GM12864 (cell line): ENCODE results near the gene CHN2.
"Not testable (repeated sequence)": the region's sequence is repeated elsewhere in the genome, so short reads cannot be mapped to it uniquely, and the experiment has no call there.

Source experiments
- DNase-seq: peaks from one replicate; pipeline ENCODE4 v3.0.0-alpha.2; 2011; ENCODE audit warnings: low read depth
- H3K4me3 ChIP-seq: 2 replicates; pipeline ENCODE4 v1.5.1; 2011; ENCODE audit warnings: mild to moderate bottlenecking, low read depth, low read length, control low read depth
- TF ChIP-seq, protein P1 (sequence below): IDR thresholded peaks from 2 replicates; pipeline ENCODE4 v1.5.1; 2011; ENCODE audit warnings: low read depth, mild to moderate bottlenecking, moderate library complexity, low read length, control low read depth, inconsistent platforms; ENCODE audit errors: missing control alignments

The CHN2 gene

DNA sequence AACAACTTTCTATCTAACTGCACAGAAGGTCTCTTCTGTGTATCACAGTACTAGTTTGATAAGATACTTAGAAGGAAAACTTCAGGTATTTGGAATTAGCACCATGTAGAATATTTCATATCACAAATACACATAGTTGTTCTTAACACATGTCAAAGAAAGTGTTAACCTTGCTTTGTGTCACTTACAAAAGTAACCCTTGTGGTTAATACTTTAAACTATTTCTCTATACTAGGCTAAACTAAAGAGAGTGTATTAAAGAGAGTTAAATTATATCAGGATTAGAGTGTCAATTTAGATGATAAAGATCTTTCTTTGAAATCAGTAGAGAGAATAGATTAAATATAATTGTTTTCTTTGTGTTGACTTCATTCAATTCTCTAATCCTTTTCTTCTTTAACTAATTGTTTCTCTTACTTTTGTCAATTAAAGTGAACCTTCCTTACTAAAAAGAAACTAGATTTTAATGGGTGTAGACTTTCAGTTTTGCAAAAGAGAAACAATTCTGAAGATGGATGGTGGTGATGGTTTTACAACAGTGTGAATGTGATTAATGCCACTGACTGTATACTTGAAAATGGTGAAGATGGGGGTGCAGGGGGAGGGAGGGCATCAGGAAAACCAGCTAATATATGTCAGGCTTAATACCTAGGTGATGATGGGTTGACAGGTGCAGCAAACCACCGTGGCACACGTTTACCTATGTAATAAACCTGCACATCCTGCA lies 67.8 kb downstream of the CHN2 start:
- DNase-seq: no peak
- no peak overlapping the region for H3K4me3 ChIP-seq
- TF ChIP-seq, protein P1, sequence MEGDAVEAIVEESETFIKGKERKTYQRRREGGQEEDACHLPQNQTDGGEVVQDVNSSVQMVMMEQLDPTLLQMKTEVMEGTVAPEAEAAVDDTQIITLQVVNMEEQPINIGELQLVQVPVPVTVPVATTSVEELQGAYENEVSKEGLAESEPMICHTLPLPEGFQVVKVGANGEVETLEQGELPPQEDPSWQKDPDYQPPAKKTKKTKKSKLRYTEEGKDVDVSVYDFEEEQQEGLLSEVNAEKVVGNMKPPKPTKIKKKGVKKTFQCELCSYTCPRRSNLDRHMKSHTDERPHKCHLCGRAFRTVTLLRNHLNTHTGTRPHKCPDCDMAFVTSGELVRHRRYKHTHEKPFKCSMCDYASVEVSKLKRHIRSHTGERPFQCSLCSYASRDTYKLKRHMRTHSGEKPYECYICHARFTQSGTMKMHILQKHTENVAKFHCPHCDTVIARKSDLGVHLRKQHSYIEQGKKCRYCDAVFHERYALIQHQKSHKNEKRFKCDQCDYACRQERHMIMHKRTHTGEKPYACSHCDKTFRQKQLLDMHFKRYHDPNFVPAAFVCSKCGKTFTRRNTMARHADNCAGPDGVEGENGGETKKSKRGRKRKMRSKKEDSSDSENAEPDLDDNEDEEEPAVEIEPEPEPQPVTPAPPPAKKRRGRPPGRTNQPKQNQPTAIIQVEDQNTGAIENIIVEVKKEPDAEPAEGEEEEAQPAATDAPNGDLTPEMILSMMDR: no peak

DNA sequence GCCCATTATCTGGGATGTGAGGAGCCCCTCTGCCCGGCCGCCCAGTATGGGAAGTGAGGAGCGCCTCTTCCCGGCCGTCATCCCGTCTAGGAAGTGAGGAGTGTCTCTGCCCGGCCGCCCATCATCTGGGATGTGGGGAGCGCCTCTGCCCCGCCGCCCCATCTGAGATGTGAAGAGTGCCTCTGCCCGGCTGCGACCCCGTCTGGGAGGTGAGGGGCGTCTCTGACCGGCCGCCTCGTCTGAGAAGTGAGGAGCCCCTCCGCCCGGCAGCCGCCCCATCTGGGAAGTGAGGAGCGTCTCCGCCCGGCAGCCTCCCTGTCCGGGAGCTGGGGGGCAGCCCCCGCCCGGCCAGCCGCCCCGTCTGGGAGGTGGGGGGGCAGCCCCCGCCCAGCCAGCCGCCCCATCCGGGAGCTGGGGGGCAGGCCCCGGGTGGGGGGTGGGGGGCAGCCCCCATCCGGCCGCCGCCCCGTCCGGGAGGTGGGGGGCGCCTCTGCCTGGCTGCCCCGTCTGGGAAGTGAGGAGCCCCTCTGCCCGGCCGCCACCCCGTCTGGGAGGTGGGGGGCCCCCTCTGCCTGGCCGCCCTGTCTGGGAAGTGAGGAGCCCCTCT lies 69.1 kb downstream of the CHN2 start:
- DNase-seq, H3K4me3 ChIP-seq: not testable (repeated sequence)

DNA sequence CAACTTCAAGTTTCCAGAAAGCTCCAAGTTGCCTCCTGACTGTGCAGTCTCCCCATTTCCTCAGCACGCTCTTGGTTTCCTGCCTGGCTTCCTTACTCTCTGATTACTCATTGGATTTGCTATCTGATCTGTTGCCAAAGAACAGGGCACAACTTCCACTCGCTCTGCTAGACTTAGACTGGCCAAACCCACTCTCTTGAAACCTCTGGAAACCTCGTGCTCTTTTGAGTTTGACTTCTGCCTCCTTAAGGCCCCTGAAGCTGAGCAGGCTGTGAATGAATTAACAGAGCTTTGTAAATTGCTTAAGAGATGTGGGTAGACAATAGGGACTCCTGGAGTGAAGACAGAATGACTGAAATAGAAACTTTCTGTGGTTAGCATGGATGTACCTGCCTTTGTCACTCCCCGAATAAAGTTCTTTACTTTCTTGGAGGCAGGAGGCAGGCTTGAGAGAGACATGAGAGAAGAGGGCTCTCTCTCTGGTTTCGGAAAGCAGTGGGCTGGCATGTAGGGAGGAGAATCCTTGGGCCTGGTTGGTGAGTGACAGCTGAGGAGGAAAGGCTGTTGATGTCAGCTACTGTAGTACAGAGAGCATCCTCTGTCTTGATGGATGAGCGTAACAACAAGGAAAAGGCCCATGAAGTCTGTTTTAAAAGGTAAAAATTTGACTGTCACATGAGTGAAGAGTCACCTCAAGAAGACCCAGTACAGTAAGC lies 70.8 kb downstream of the CHN2 start:
- TF ChIP-seq, protein P1: no peak
- no peak for DNase-seq

GRCh38 chr7:29269935-29270334 lies 75.4 kb downstream of the CHN2 start:
- H3K4me3 ChIP-seq: no peak overlapping the region
- TF ChIP-seq, protein P1: no peak
- no peak for DNase-seq

More for the DNA sequence above, 70.8 kb downstream of the CHN2 start:
- H3K4me3 ChIP-seq: no peak overlapping the region

GRCh38 chr7:29270594-29271318 lies 76.2 kb downstream of the CHN2 start:
- DNase-seq: no peak
- no peak overlapping the region for H3K4me3 ChIP-seq
- TF ChIP-seq, protein P1: no peak

- no peak overlapping the region for H3K4me3 ChIP-seq
- TF ChIP-seq, protein P1: no peak
- no peak for DNase-seq
Observed at GRCh38 chr7:29271319-29271658, 76.7 kb downstream of the CHN2 start.

GRCh38 chr7:29272057-29272456 lies 77.5 kb downstream of the CHN2 start:
- TF ChIP-seq, protein P1: no peak
- H3K4me3 ChIP-seq: no peak overlapping the region
- DNase-seq: no peak
